GM23248 (cell line): ENCODE data around the gene KLHL40.

Experiments used
- EZH2 ChIP-seq: fragments of 200-600 bp; sonication (generic); IDR thresholded peaks from 2 replicates; pipeline ENCODE4 v1.6.1; 2018; ENCODE audit warnings: antibody characterized with exemption, mild to moderate bottlenecking; ENCODE audit not compliant: insufficient read depth, poor library complexity, severe bottlenecking
- EZH2phosphoT487 ChIP-seq: fragments of 200-600 bp; sonication (generic); IDR thresholded peaks from 2 replicates; pipeline ENCODE4 v1.6.1; 2018; ENCODE audit warnings: antibody characterized with exemption, moderate library complexity, mild to moderate bottlenecking, low read depth; ENCODE audit not compliant: insufficient read depth

DNA sequence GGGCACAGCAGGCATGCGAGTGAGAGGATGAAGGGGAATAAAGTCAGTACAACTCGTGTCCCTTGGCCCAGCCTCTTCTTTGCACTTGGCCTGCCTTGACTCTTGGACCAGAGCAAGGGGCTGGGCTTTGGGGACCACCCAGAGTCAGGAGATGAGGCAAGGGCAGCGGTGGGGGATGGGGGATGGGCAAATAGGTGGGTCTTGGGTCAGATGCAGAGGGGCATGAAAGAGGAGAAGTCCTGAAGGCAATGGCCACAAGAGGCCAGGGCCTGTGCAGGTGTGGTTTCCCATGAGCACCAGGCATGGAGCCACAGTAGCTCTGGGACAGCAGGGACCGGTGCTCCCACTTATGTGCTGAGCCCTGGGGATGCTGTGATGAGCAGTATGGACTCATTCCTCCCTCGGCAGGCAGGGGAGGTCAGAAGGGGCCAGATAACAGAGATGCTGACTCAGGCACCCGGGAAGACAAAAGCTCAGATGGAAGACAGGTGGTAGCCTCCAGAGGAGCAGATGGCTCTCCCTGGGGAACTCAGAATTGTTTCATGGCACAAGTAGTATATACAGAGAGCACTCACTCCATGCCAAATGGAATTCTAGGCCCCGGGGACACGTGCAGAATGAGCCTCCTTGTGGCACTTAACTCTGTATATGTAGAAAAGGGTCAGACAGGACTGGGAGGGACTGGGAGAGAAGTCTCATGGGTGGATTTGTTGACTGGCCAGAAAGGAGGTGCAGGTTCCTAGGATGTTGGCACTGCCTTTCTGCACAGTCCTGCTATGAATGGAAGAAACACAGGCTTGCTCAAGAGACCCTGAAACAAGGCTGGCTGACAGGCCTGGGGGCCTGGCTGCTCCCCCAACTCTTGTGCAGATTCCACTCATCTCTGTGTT is 17.6 kb upstream of the KLHL40 start:
- TF ChIP-seq EZH2, result no peak
- TF ChIP-seq EZH2phosphoT487, result no peak
